D721Med (cell line): ENCODE measurements around the gene RAPGEF3.

Experiments
- DNase-seq: peaks from one replicate; pipeline ENCODE4 v3.0.0; 2011; ENCODE audit warnings: low spot score; ENCODE audit not compliant: insufficient read length
- FAIRE-seq: peaks from 2 replicates; lab custom pipeline; 2011; peaks lifted over from hg19 to GRCh38; lab: Jason Lieb, UNC
- TF ChIP-seq, protein P1 (sequence below): IDR thresholded peaks from 2 replicates; pipeline ENCODE4 v1.5.1; 2012; ENCODE audit warnings: mild to moderate bottlenecking, control low read depth; ENCODE audit not compliant: insufficient read depth; ENCODE audit errors: missing control alignments

The RAPGEF3 gene

DNA sequence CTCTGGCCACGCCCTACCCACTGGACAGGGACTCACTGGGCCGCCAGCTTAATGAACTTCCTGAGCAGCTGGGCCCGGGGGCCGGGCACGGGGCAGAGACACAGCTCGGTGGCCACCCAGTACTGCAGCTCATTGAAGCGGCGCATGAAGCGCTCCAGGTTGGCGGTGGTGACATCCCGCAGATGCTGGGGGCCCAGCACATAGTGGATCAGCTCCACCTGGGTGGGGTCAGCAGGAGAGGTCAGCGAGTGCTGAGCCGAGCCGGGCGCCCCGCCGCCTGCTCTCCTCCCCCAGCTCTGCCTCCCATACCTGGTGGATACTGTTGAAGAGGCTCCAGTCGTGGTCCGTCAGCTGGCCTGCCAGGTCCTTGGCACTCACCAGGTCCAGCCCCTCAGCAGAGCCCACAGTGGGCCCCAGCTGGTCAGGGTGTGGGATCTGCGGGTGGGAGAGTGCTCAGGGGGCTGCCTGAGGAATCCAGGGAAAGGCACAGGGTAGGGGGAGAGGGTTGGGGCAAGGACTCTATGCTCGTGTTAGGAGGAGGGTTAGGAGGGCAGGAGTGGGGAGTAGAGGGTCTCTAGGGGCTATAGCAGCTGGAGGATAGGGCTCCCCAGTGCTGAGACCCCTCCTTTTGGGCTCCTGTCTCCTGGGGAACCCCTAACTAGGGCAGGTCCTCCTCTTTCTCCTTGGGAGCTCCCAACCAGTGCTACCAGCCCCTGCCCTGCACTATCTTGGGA, 17.9 kb downstream of the RAPGEF3 start:
- TF ChIP-seq, protein P1, sequence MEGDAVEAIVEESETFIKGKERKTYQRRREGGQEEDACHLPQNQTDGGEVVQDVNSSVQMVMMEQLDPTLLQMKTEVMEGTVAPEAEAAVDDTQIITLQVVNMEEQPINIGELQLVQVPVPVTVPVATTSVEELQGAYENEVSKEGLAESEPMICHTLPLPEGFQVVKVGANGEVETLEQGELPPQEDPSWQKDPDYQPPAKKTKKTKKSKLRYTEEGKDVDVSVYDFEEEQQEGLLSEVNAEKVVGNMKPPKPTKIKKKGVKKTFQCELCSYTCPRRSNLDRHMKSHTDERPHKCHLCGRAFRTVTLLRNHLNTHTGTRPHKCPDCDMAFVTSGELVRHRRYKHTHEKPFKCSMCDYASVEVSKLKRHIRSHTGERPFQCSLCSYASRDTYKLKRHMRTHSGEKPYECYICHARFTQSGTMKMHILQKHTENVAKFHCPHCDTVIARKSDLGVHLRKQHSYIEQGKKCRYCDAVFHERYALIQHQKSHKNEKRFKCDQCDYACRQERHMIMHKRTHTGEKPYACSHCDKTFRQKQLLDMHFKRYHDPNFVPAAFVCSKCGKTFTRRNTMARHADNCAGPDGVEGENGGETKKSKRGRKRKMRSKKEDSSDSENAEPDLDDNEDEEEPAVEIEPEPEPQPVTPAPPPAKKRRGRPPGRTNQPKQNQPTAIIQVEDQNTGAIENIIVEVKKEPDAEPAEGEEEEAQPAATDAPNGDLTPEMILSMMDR = no peak
- DNase-seq = no peak

DNA sequence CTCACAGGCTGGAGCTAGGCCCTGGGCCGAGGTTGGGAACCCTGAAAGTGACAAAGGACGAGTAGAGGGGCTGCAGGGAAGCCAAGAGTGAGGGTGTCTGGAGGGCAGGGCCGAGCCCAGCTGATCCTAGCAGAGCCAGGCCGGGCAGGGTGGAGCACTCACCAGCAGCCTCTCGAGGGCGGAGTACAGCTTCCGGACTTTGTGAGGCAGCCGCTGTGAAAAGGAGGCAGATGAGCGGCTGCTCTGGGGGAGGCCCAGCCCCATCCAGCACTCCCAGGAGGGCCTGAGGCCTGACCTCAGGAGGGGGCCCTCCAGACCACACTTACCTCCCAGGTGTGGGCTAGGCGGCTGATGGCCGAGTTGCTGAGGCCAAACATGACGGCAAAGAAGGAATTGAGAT, 18.7 kb downstream of the RAPGEF3 start:
- TF ChIP-seq, protein P1 = no peak
- DNase-seq = no peak
- FAIRE-seq = no peak

More for the DNA sequence above, 17.9 kb downstream of the RAPGEF3 start:
- no peak for FAIRE-seq

DNA sequence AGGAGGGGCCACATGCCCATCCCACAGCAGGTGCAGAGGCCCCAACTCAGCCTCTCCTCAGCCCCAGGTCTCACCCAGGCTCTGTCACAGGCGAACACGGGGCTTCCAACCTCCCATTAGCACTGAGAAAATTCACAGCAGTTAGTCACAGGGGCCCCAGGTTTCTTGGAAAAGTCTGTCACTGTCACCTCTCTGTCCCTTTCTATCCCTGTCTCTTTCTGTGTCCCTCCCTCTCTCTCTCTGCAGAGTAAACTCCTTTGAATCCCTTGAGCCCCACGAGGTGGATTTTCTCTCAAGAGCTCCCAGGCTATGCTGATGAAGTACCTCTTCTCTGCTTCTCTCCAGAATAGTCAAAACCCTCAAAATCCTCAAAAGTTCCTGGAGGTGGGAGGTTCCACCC, 19.4 kb downstream of the RAPGEF3 start:
- no peak for DNase-seq
- no peak for FAIRE-seq
- TF ChIP-seq, protein P1 = no peak

DNA sequence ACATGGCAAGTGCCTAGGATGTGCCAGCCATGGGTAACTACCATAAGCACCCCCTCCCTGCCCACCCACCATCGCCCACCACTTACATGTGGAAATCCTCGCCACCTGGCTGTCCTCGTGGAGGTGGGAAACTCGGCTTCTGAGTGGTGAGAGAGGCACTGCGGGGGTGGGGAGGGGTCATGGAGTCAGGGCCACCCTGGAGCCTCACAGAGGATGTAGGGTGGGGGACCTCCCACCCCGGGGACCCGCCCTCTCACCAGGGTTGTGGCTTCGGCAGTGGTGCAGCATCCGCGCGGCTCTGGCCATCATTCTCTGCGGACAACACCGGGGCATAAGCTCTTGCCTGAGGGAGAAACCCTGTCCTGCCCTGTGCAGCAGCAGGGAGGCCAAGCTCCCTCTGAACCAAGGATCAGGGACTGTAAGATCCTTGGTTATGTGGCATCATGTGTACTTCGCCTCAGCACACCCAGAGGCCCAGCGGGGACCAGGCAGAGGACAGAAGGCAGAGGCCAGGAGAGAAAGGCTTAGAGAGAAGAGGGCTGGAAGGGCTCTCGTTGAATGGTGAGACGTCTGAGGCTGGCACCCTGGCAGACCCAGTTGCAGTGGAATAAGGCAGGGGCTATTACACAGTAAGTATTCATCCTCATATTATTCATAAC, 20.6 kb downstream of the RAPGEF3 start:
- TF ChIP-seq, protein P1 = no peak
- FAIRE-seq (no peak), DNase-seq (no peak)

DNA sequence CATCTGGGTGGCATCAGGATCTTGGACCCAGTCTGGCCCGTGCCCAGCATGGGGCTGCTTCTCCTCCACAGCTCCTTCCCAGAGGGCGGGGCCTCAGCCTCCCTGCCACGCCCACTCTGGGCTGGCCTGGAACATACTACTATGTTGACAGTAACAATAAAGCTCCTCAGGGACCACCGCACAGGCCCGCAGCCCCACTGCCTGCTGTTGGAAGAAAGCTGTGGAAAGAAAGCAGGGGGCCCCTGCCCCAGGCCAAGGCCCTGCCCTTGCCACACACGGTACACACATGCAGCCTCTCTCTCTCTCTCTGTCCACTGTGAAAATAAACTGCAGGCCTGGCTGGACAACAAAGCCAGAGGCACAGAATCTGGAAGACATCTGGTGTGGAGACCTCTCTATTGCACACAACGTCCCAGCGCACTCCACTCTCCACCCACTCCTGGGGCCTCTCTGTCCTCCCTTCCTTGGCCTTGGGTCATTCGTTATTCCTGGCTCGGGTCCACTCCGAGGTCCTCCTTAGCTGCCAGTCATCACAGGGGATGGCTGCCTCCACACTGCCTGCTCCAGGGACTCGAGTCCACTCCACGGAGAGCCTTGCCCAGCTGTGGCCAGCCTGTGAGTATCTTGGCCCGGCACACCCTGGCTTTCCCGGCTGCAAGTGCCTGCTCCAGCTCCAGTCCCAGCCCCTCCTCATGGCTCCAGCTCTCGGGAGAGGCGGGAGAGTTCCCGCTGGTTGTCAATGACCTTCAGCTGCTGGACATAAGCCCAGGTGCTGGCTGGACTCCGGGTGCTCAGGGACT, 21.6 kb downstream of the RAPGEF3 start:
- FAIRE-seq (no peak), DNase-seq (no peak)
- TF ChIP-seq, protein P1 = no peak

DNA sequence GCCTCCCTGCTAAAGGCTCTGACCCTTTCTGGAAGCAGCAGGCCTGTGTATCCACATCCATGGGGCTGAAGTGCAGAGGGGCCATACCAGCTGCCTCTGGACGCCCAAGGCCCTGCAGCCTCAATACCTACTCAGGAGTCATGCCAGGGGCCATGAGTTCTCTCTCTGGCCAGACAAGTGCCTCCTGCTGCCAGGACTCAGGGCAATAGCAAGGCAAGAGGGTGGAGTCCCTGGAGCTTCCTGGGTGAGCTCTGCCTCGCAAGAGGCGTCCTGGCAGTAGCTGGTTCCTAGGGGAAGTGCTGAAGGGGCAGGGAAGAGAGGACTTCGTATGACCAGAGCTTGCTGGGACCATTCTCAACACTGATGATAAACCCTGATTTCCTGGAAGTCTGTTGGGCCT, 22.5 kb downstream of the RAPGEF3 start:
- FAIRE-seq (no peak), DNase-seq (no peak)
- TF ChIP-seq, protein P1 = no peak
